K562 (cell line): ENCODE data around the gene RAI14. TPM values are rescaled to one million over a fixed set of nuclear protein-coding genes. Genes with fewer than 3 reads are reported as not detected.

Source experiments
- AFF4 ChIP-seq: sonication (generic); formaldehyde crosslinking; IDR thresholded peaks from 2 replicates; pipeline ENCODE4 v1.8.0; 2023; ENCODE audit warnings: mild to moderate bottlenecking, missing genetic modification reagents
- BCOR ChIP-seq: fragments of 450-650 bp; IDR thresholded peaks from 2 replicates; pipeline ENCODE4 v1.6.1; 2016
- JUN ChIP-seq, 2 experiments: sonication (generic) in 1 of 2; formaldehyde crosslinking in 1 of 2; IDR thresholded peaks; 2 replicates each; pipeline versions ENCODE4 v1.6.1 to v1.8.0; 2012 to 2022; ENCODE audit warnings: borderline replicate concordance in 2 of 2, mild to moderate bottlenecking in 2 of 2, improper control_type of control experiment in 1 of 2, low read depth in 1 of 2, low read length in 1 of 2, missing genetic modification reagents in 1 of 2
- polyA plus RNA-seq, 8 experiments: library from polyadenylated mRNA; depleted of rRNA in 4 of 8; stranded (reverse) in 5 of 8; unstranded in 3 of 8; fragments of >200 nt; fragmentation: Nextera tagmentation in 2 of 8; fragmentation: Illumina TruSeq in 1 of 8; extraction: Ambion mirVana in 2 of 8; extraction: Trizol in 1 of 8; gene quantifications; 2 replicates each; pipeline versions ENCODE4 v1.2.1 to v1.2.3, GENCODE V29; 2011 to 2014; ENCODE audit warnings: inconsistent platforms in 1 of 8, missing spikeins in 1 of 8
- total RNA-seq, 7 experiments: library from RNA; depleted of rRNA in 6 of 7; stranded (reverse); fragments of >200 nt in 6 of 7; fragmentation: Illumina TruSeq in 2 of 7; extraction: Trizol in 2 of 7; gene quantifications; 2 replicates each; pipeline versions ENCODE4 v1.2.1 to v1.2.3, GENCODE V29; 2011 to 2021; ENCODE audit warnings: low replicate concordance in 1 of 7

Gene RAI14
- total and polyA plus RNA-seq, 9 of the 15 experiments (the other 6 are each of a cell fraction or from before 2014, with no cell fraction given), result 11.3 to 82.5 (median 34.8) TPM

- no peak for TF ChIP-seq AFF4 (CRISPR knock-in tag)
- no peak for TF ChIP-seq JUN (IDR thresholded peaks at IDR 0.05; ENCODE audit: borderline replicate concordance, low read depth, low read length)
- TF ChIP-seq JUN (CRISPR knock-in tag; IDR thresholded peaks at IDR 0.05; ENCODE audit: borderline replicate concordance), result no peak
- TF ChIP-seq BCOR, result no peak
Measured at GRCh38 chr5:34639852-34640626, 16.1 kb upstream of the RAI14 start (continued).
